GM18873 (cell line): ENCODE measurements around the gene SEZ6.

Experiments used
- ATAC-seq: cut with Tn5 transposase; IDR thresholded peaks from one replicate; pipeline ENCODE4 v1.9.1; 2021; ENCODE audit warnings: mild to moderate bottlenecking, moderate library complexity, moderate number of reproducible peaks; ENCODE audit not compliant: unreplicated experiment, low FRiP score

Gene SEZ6

GRCh38 chr17:29038085-29038795 is 32.4 kb upstream of the SEZ6 start:
- ATAC-seq: no peak

DNA sequence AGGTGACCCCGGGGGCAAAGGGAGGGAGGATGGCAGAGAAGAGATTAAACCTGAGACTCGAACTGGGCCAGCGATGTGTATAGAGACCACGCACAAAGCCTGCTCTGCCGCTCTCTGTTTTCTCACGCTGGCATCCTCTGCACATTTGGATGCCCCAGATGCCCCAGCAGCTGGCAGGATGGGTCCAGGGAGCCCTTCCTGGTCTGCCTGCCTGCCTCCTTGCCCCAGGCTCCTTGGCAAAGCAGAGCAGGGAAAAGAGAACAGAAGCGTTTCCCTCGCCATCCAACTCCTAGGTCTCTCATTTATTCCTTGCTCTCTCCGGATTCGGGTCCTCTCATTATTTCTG is 31.9 kb upstream of the SEZ6 start:
- ATAC-seq: no peak

DNA sequence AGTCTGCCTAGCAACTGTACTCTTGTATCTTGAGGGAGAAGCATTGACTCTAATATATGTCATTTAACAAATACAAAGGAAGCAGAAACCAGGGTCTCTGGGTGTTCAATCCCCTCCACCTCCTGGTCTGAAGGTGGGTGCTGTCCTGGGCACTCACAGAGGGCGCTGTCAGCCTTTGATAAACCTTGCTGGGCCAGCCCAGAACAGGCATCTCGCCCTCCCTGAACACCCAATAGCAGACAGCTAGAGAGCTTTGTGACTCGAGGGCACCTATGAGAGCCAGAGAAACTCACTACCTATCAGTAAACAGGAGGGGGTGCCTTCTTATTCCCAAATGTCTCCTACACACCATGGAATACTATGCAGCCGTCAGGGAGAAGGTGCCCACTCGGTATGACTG is 30.8 kb upstream of the SEZ6 start:
- ATAC-seq: no peak

GRCh38 chr17:29034510-29034909 is 28.7 kb upstream of the SEZ6 start:
- ATAC-seq: no peak

DNA sequence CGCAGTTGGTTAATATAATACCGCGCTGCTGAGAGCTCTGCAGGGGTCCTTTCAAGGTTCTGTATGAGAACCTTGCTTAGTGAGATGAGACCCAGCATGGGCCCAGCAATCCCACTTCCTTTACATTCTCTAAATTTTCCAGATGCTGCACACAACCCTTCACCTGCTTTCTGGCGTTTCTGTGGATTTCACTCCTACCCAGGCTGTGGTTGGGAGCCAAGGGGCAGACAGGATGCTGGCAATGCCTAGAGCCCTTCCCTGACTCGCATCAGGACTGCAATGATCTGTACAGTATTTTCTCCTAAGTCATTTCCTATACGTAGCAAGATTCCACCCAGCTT is 27.0 kb upstream of the SEZ6 start:
- ATAC-seq: no peak

DNA sequence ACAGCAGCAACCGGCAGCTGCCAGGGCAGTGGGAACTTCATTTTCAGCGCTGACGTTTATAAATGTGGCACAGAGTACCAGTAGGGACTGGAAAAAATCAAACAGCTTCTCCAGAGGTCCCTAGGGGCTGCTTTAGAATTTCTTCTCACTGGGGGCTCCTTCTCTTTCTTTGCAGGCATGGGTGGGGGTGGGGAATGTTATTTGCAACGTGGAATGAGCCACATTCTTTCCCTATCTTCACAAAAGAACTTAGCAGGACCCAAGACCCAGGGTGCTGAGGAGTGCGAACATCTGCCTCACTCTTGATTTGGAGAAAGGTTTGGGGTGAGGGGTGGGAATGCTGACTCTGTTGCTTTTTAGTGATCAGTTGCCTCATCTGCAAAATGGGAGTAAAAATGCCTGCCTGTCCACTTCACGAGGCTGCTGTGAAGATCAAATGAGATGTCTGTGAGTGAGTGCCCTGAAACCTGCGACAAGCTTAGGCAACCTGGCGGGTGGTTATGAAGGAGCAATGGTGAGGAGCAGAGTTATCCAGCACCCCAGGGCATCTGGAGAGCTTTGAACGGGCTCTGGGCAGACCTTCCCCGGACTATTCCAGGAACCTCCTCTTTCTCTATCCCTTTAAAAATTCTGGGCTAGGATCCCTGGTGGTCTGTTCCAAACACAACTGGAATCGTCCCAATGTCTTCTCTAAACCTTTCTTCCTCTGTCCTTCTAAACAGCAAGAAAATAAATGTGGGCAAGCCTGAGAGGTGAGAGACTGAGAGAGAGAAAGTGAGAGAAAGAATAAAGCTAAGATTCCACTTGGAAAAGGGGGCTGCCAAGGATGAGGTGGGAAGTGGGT is 26.4 kb upstream of the SEZ6 start:
- ATAC-seq: no peak

DNA sequence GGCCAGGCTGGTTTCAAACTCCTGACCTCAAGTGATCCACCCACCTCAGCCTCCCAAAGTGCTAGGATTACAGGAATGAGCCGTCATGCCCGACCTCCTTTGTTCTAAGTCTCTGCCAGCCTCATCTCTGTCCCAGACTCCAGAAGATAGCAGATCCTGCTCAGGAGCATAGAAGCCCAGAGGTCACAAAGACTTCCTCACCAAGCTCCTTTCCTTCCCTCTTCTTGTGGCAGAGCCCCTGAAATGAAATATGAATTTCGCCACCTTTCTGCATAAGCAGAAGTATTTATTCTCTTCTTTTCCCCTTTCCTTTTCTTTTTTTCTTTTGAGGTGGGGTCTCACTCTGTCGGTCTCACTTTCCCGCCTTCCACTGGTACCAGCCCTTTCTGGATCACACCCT is 25.7 kb upstream of the SEZ6 start:
- no peak for ATAC-seq

DNA sequence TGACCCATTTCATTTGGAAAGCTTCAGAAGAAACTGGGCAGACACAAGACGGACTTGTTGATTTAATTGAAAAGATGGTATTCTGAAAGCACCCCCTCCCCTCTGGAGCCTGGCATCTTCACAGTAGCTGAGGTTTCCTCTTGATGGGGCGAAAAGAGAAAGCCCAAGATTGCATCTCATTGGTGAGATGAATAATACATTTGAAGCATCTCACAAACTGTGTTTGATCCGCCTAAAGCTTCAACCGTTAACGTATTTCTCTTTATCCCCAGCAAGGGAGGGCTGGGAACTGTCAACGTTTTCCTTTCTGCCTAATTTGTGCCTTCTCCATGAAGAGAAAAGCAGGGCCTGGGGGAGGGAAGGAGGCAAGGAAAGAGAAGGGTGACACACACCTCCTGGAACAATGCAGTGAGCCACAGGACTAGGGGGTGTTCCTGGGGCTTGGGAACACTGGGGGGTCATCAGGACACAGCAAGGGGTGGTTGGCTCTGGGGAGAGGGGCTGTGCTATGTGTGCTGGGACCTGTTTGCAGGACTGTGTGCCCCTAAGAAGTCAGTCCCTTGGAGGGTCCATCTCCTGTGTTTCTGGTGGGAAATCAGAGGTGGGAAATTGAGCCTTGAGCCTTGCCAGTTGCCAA is 18.6 kb upstream of the SEZ6 start:
- no peak for ATAC-seq

DNA sequence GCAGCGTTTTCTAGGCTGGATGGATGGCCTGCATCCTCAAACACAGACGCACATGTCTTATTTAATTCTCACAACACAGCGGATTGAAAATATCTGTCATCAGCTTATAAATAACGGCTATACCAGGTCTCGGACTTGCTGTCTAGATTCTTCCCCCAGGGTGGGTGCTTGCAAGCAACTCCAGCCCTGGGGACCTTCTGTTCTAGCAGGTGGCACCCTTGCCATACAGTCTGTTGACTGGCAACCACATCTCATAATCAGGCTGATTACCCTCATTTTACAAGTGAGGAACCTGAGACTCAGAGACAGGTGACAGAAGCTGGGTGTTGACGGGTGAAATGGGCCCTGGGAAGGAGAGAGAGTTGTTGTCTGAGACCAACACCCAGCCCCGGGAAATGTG is 16.2 kb upstream of the SEZ6 start:
- ATAC-seq: no peak

- no peak for ATAC-seq
These were observed 15.4 kb upstream of the SEZ6 start for GRCh38 chr17:29021226-29021625.

DNA sequence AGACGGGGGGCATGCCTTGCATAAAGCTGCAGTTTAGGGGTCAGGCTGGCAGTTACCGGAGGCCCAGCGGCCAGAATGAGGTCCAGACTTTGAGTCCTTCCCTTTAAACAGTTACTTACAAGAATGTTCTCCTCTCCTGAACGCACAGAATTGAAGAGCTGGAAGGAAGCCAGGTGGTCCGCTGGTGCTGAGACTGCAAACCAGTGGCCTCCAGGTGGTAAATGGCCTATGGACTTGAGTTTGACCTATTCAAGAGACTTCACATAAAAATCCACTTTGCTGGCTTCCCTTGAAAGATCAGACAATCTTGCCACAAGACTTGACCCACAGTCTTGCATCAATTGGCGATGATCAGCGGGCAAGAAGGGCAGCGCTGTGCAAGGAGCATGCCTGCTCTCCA is 14.7 kb upstream of the SEZ6 start:
- no peak for ATAC-seq

GRCh38 chr17:29019475-29020181 is 13.8 kb upstream of the SEZ6 start:
- ATAC-seq: no peak

DNA sequence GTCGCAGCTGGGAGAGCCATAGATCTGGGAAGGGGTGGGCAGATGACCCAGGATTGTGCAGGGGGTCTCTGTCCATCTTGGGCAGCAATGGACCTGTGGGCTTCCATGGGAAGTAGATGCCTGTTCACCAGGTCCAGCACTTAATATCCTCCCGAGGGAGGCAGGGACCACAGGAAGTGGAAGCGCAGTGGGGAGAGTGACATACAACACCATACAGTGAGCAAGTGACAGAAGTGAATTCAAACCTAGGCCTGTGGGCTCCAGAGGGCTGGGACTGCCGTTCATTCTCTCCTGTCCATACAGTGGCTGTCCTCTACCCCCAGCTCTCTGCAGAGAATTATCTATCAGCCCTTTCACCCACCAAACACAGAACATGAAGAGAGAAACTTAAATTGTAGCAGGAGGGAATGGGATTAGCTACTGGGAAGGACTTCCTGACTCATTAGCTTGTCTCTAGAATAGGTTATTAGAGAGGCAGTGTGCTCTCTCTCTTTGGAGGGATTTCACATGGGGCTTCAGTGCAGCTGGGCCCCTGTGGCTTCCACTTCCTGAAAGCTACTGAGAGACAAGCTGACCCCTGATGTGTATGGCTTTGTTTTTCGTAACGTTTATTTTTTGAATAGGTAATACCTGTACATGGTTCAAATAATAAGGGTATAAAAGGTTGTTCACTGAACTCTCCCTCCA is 13.1 kb upstream of the SEZ6 start:
- ATAC-seq: no peak

GRCh38 chr17:29016345-29017210 is 10.7 kb upstream of the SEZ6 start:
- no peak for ATAC-seq

- no peak for ATAC-seq
These were observed 8.9 kb upstream of the SEZ6 start for GRCh38 chr17:29014716-29015115.

- ATAC-seq: no peak
These were observed 6.7 kb upstream of the SEZ6 start for GRCh38 chr17:29012535-29012934.

DNA sequence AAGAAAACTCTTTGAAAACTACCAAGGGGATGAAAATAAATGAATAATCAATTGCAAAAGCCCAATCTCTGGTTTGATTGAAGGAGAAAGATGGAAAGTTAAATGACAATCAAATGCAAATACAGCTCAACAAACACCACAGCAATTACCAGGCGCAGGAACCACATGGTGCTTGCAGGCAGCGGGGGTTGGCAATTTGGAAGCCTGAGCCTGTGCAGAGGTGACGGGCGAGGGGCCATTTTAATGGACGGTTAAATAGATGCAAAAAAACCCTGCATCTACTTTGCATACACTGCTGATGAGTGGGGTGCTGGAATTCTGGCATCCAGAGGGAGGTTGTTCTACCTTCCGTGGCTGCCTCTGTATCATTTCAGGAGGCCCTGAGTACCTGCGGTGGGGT is 4.8 kb upstream of the SEZ6 start:
- no peak for ATAC-seq

- no peak for ATAC-seq
These were observed 4.3 kb upstream of the SEZ6 start for GRCh38 chr17:29010129-29010528.

DNA sequence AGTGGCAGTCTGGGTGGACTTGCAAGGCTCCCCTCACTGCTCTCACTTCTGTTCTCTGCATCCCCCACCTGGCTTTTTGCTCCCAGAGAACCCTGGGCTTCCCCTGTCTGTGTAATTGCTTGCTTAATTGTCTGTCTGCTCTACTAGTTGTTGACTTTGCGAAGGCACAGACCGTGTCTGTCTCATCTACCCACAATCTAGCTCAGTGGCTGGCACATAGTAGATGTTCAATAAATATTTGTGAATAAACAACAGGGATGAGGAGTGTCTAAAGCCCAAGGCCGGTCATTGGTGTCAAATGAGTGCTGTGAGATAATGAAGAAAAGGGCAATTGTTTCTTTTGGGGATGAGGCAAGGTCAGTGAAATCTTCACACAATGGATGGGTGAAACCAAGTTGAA is 2.8 kb upstream of the SEZ6 start:
- ATAC-seq: no peak
